K562 (cell line): Measurements from ENCODE around the gene NCF2. TPM values are rescaled to one million over a fixed set of nuclear protein-coding genes. Genes with fewer than 3 reads are reported as not detected.

Source experiments
- ATAC-seq: fragments of 200-7000 bp; cut with Tn5 transposase; 3 replicates; pipeline ENCODE4 v1.9.1; 2020; ENCODE audit warnings: moderate library complexity
- BruUV-seq: library from RNA; stranded (reverse); fragments of 400-500 nt; replicated peaks from 2 replicates; lab custom pipeline; 2021; lab: Mats Ljungman, UMichigan
- CTCF ChIA-PET: fragments of 300-600 bp; formaldehyde crosslinking; extraction: SDS; loops from one replicate; lab custom pipeline; 2021; ENCODE audit warnings: low intra/inter-chr PET ratio; lab: Yijun Ruan, JAX
- POLR2A ChIA-PET: fragments of 300-600, 350-650 bp; sonication (Branson Sonifier 250); formaldehyde crosslinking; extraction: SDS; loops from one replicate; lab custom pipeline; 2021; ENCODE audit warnings: antibody characterized with exemption, inconsistent platforms; lab: Yijun Ruan, JAX
- DNase-seq, 4 experiments: peaks; one replicate each; pipeline versions ENCODE4 v3.0.0 to v3.0.0-alpha.2; 2011 to 2018; ENCODE audit warnings: low spot score in 3 of 4, mixed read lengths in 3 of 4; ENCODE audit errors: extremely low read depth in 1 of 4
- FAIRE-seq: peaks from 2 replicates; lab custom pipeline; 2011; peaks lifted over from hg19 to GRCh38; lab: Jason Lieb, UNC
- H2AFZ ChIP-seq: 2 replicates; pipeline ENCODE4 v1.6.0; 2011; ENCODE audit warnings: low read depth, low read length, control low read depth, inconsistent platforms
- H3K27ac ChIP-seq: fragments of 200-600 bp; 3 replicates; pipeline ENCODE4 v1.8.0; 2011; ENCODE audit warnings: low read depth, mild to moderate bottlenecking, control low read depth, inconsistent platforms, low read length, moderate library complexity, mixed read lengths; ENCODE audit errors: extremely low read depth
- H3K27me3 ChIP-seq, 2 experiments: fragments of 300-600 bp in 1 of 2; 2 replicates in 1 of 2; 3 replicates in 1 of 2; pipeline versions ENCODE4 v1.6.0 to v1.8.0; 2011; ENCODE audit warnings: inconsistent platforms in 2 of 2, low read length in 2 of 2, mild to moderate bottlenecking in 1 of 2, mixed read lengths in 1 of 2, moderate library complexity in 1 of 2; ENCODE audit not compliant: control insufficient read depth in 2 of 2, insufficient read depth in 2 of 2
- H3K36me3 ChIP-seq: fragments of 300-600 bp; 3 replicates; pipeline ENCODE4 v1.8.0; 2011; ENCODE audit warnings: mild to moderate bottlenecking, low read length, inconsistent platforms; ENCODE audit not compliant: control insufficient read depth, insufficient read depth
- H3K4me1 ChIP-seq, 2 experiments: fragments of 200-600 bp in 1 of 2; replicated peaks in 1 of 2; 2 replicates in 1 of 2; 3 replicates in 1 of 2; pipeline versions ENCODE4 v1.5.1 to v1.8.0; 2011; ENCODE audit warnings: inconsistent platforms in 2 of 2, low read length in 2 of 2, mild to moderate bottlenecking in 1 of 2, mixed read lengths in 1 of 2, moderate library complexity in 1 of 2; ENCODE audit not compliant: control insufficient read depth in 2 of 2, insufficient read depth in 2 of 2
- H3K4me2 ChIP-seq: 2 replicates; pipeline ENCODE4 v1.6.1; 2011; ENCODE audit warnings: low read length, control low read depth, inconsistent platforms, mixed read lengths; ENCODE audit not compliant: insufficient read depth
- H3K4me3 ChIP-seq: fragments of 200-600 bp; sonication (generic), shearing (Covaris generic); 2 replicates; pipeline ENCODE4 v1.5.1; 2016; ENCODE audit warnings: control low read depth, inconsistent platforms
- H3K79me2 ChIP-seq: fragments of 200-600 bp; 3 replicates; pipeline ENCODE4 v1.8.0; 2011; ENCODE audit warnings: low read length, inconsistent platforms; ENCODE audit not compliant: control insufficient read depth, insufficient read depth
- H3K9ac ChIP-seq, 2 experiments: 2 replicates each; pipeline versions ENCODE4 v1.6.0 to v1.6.1; 2011; ENCODE audit warnings: low read depth in 2 of 2, low read length in 2 of 2, control low read depth in 1 of 2, inconsistent platforms in 1 of 2, mild to moderate bottlenecking in 1 of 2, mixed read lengths in 1 of 2; ENCODE audit not compliant: insufficient read depth in 1 of 2
- H3K9me1 ChIP-seq: one replicate; pipeline ENCODE4 v1.6.0; 2011; ENCODE audit warnings: inconsistent platforms, mild to moderate bottlenecking, low read length, moderate library complexity; ENCODE audit not compliant: control insufficient read depth, insufficient read depth
- H3K9me3 ChIP-seq: replicated peaks from 2 replicates; pipeline ENCODE4 v1.5.1; 2011; ENCODE audit warnings: low read depth, low read length, inconsistent platforms; ENCODE audit not compliant: control insufficient read depth, insufficient read depth
- H4K20me1 ChIP-seq: replicated peaks from 2 replicates; pipeline ENCODE4 v1.6.1; 2011; ENCODE audit warnings: low read length, inconsistent platforms, mixed read lengths; ENCODE audit not compliant: control insufficient read depth, insufficient read depth
- CGGBP1 ChIP-seq: fragments of 250-450 bp; sonication (Bioruptor Pico); IDR thresholded peaks from 2 replicates; pipeline ENCODE4 v1.9.0; 2021; ENCODE audit warnings: mild to moderate bottlenecking
- ESRRA ChIP-seq: fragments of 450-650 bp; IDR thresholded peaks from 2 replicates; pipeline ENCODE4 v1.6.1; 2014; ENCODE audit warnings: low read depth, mild to moderate bottlenecking, moderate library complexity, borderline replicate concordance
- HDAC2 ChIP-seq: fragments of 450-650 bp; IDR thresholded peaks from 2 replicates; pipeline ENCODE4 v1.6.1; 2016; ENCODE audit warnings: mild to moderate bottlenecking
- HMGN3 ChIP-seq: IDR thresholded peaks from 2 replicates; pipeline ENCODE4 v1.6.1; 2011; ENCODE audit warnings: borderline replicate concordance, low read depth, mild to moderate bottlenecking, mixed read lengths, low read length; ENCODE audit not compliant: insufficient read length; ENCODE audit errors: extremely low read depth
- KLF10 ChIP-seq: fragments of 250-450 bp; sonication (Bioruptor Pico); IDR thresholded peaks from 2 replicates; pipeline ENCODE4 v1.6.1; 2021; ENCODE audit warnings: matching md5 sums
- NR1H2 ChIP-seq: sonication (generic); formaldehyde crosslinking; IDR thresholded peaks from 2 replicates; pipeline ENCODE4 v1.4.0; 2020; ENCODE audit warnings: mild to moderate bottlenecking, missing genetic modification reagents
- PHF21A ChIP-seq: fragments of 450-650 bp; IDR thresholded peaks from 2 replicates; pipeline ENCODE4 v1.6.1; 2017; ENCODE audit warnings: low read depth, borderline replicate concordance
- SNRNP70 ChIP-seq: fragments of 200-400 bp; formaldehyde crosslinking; optimal IDR thresholded peaks from 2 replicates; pipeline ENCODE3; 2017; ENCODE audit warnings: low read depth, low read length
- SP2 ChIP-seq: IDR thresholded peaks from 2 replicates; pipeline ENCODE4 v1.6.1; 2011; ENCODE audit warnings: mild to moderate bottlenecking, low read depth, low read length, moderate library complexity; ENCODE audit not compliant: poor library complexity, severe bottlenecking; ENCODE audit errors: extremely low read depth
- ZBTB33 ChIP-seq: sonication (generic); formaldehyde crosslinking; IDR thresholded peaks from 2 replicates; pipeline ENCODE4 v1.8.1; 2023; ENCODE audit warnings: mild to moderate bottlenecking, missing genetic modification reagents
- ZNF695 ChIP-seq: fragments of 450-650 bp; formaldehyde crosslinking; IDR thresholded peaks from 2 replicates; pipeline ENCODE4 v1.4.0; 2020; ENCODE audit warnings: mild to moderate bottlenecking, moderate library complexity
- ZNF707 ChIP-seq: fragments of 250-450 bp; sonication (Bioruptor Pico); conservative IDR thresholded peaks from 2 replicates; pipeline ENCODE4 v1.8.0; 2022; ENCODE audit warnings: inconsistent platforms, mild to moderate bottlenecking, moderate library complexity
- WGBS: fragments of 100-300 bp; shearing (Covaris generic); methylation state at CpG from one replicate; pipeline ENCODE4 v1.1.6; 2016; ENCODE audit warnings: low coverage, mixed read lengths; ENCODE audit not compliant: insufficient coverage; ENCODE audit errors: missing lambda C conversion rate; 5-methylcytosine and 5-hydroxymethylcytosine counted together
- in situ Hi-C: fragments of 300-500 bp; cut with MboI; formaldehyde crosslinking; loops from 4 replicates; pipeline ENCODE4 v1.15.0; 2018; ENCODE audit warnings: inconsistent platforms, mixed read lengths
- intact Hi-C: fragments of 100-400 bp; cut with micrococcal nuclease; formaldehyde crosslinking; loops from 2 replicates; pipeline ENCODE4 v1.14.2; 2022
- polyA plus RNA-seq, 8 experiments: library from polyadenylated mRNA; depleted of rRNA in 4 of 8; stranded (reverse) in 5 of 8; unstranded in 3 of 8; fragments of >200 nt; fragmentation: Nextera tagmentation in 2 of 8; fragmentation: Illumina TruSeq in 1 of 8; extraction: Ambion mirVana in 2 of 8; extraction: Trizol in 1 of 8; gene quantifications; 2 replicates each; pipeline versions ENCODE4 v1.2.1 to v1.2.3, GENCODE V29; 2011 to 2014; ENCODE audit warnings: inconsistent platforms in 1 of 8, missing spikeins in 1 of 8
- total RNA-seq, 7 experiments: library from RNA; depleted of rRNA in 6 of 7; stranded (reverse); fragments of >200 nt in 6 of 7; fragmentation: Illumina TruSeq in 2 of 7; extraction: Trizol in 2 of 7; gene quantifications; 2 replicates each; pipeline versions ENCODE4 v1.2.1 to v1.2.3, GENCODE V29; 2011 to 2021; ENCODE audit warnings: low replicate concordance in 1 of 7
- TF ChIP-seq, protein P1 (sequence below): sonication (generic); formaldehyde crosslinking; IDR thresholded peaks from 2 replicates; pipeline ENCODE4 v1.8.0; 2023; ENCODE audit warnings: mild to moderate bottlenecking, missing genetic modification reagents
- TF ChIP-seq, protein P2 (sequence below): sonication (generic); formaldehyde crosslinking; IDR thresholded peaks from 2 replicates; pipeline ENCODE4 v1.8.0; 2022; ENCODE audit warnings: mild to moderate bottlenecking, missing genetic modification reagents

The NCF2 gene
- total and polyA plus RNA-seq, 9 of the 15 experiments (the other 6 are each of a cell fraction or from before 2014, with no cell fraction given), result 0.07 to 0.54 (median 0.16) TPM; not detected in 3

- TF ChIP-seq ZBTB33 (CRISPR knock-in tag), result no peak
- TF ChIP-seq SP2, result no peak
- peak; percentile 53 for TF ChIP-seq HMGN3
- peak; percentile 56 for TF ChIP-seq HDAC2
These were observed 22.7 kb downstream of the NCF2 start (continued) for GRCh38 chr1:183567584-183567983.

DNA sequence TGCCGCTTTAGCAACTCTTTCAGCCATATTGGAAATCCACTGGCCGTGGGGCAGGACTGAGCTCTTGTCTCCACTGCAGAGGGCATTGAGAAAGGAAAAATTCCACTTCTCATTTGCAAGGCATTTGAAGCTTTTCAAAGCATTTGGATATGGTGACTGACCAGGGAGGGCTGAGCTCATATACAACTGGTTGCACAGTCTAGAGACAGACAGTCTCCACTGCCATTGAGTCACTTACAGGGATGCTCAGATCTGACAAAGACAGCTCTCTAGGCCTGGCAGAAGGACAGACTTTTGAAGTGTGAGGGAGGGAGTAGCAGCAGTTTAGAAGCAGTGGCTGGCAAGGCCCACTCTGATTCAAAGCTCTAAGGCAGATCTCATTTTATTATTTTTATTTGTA lies 24.2 kb downstream of the NCF2 start:
- no peak for ATAC-seq
- H2AFZ ChIP-seq, result no peak overlapping the region
- intact Hi-C loops (no loop called here), in situ Hi-C loops (no loop called here)
- H3K4me1 ChIP-seq, result peaks cover 10 to 13% of the 10 kb centered on the region in 2 experiments
- H3K36me3 ChIP-seq, result no peaks in the 10 kb centered on the region
- ChIA-PET POLR2A (interaction anchor here (0.6 kb wide), 1 partner anchor 43 kb away, joined by 3 read pairs; no protein-coding TSS in a partner anchor), CTCF (no interaction called here)
- no peak overlapping the region for H3K4me2 ChIP-seq
- H4K20me1 ChIP-seq, result 0 out of 2 replicates have a peak, but pooled peaks cover 5% of the 10 kb centered on the region
- H3K4me3 ChIP-seq, result no peak overlapping the region
- no peaks in the 10 kb centered on the region for H3K79me2 ChIP-seq
- no peak for DNase-seq
- FAIRE-seq, result no peak
- 33% methylated on average over 2 of the region's 2 CpGs for WGBS
- H3K27ac ChIP-seq, result no peak overlapping the region
- no TSS peak for BruUV-seq
- TF ChIP-seq KLF10 (CRISPR knock-in tag) (no peak), ZNF707 (CRISPR knock-in tag) (no peak), NR1H2 (no peak), ZNF695 (CRISPR knock-in tag) (no peak), PHF21A (no peak), ESRRA (no peak), SNRNP70 (no peak), CGGBP1 (CRISPR knock-in tag) (no peak)
- TF ChIP-seq, protein P1, sequence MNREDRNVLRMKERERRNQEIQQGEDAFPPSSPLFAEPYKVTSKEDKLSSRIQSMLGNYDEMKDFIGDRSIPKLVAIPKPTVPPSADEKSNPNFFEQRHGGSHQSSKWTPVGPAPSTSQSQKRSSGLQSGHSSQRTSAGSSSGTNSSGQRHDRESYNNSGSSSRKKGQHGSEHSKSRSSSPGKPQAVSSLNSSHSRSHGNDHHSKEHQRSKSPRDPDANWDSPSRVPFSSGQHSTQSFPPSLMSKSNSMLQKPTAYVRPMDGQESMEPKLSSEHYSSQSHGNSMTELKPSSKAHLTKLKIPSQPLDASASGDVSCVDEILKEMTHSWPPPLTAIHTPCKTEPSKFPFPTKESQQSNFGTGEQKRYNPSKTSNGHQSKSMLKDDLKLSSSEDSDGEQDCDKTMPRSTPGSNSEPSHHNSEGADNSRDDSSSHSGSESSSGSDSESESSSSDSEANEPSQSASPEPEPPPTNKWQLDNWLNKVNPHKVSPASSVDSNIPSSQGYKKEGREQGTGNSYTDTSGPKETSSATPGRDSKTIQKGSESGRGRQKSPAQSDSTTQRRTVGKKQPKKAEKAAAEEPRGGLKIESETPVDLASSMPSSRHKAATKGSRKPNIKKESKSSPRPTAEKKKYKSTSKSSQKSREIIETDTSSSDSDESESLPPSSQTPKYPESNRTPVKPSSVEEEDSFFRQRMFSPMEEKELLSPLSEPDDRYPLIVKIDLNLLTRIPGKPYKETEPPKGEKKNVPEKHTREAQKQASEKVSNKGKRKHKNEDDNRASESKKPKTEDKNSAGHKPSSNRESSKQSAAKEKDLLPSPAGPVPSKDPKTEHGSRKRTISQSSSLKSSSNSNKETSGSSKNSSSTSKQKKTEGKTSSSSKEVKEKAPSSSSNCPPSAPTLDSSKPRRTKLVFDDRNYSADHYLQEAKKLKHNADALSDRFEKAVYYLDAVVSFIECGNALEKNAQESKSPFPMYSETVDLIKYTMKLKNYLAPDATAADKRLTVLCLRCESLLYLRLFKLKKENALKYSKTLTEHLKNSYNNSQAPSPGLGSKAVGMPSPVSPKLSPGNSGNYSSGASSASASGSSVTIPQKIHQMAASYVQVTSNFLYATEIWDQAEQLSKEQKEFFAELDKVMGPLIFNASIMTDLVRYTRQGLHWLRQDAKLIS (CRISPR knock-in tag), result no peak
- TF ChIP-seq, protein P2, sequence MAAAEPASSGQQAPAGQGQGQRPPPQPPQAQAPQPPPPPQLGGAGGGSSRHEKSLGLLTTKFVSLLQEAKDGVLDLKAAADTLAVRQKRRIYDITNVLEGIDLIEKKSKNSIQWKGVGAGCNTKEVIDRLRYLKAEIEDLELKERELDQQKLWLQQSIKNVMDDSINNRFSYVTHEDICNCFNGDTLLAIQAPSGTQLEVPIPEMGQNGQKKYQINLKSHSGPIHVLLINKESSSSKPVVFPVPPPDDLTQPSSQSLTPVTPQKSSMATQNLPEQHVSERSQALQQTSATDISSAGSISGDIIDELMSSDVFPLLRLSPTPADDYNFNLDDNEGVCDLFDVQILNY (CRISPR knock-in tag), result no peak
- H3K9ac ChIP-seq, result no peak overlapping the region
- H3K9me1 ChIP-seq, result no peaks in the 10 kb centered on the region
- no peaks in the 10 kb centered on the region for H3K9me3 ChIP-seq
- peaks cover 15 to 31% of the 10 kb centered on the region in 2 experiments for H3K27me3 ChIP-seq
